ENCODE measurements around the gene FBXO4. TPM values are rescaled to one million over a fixed set of nuclear protein-coding genes. Genes with fewer than 3 reads are reported as not detected.

The FBXO4 gene
- total and polyA plus RNA-seq, 2 experiments from 2014 or later, result 10.3 to 15.3 TPM

DNA sequence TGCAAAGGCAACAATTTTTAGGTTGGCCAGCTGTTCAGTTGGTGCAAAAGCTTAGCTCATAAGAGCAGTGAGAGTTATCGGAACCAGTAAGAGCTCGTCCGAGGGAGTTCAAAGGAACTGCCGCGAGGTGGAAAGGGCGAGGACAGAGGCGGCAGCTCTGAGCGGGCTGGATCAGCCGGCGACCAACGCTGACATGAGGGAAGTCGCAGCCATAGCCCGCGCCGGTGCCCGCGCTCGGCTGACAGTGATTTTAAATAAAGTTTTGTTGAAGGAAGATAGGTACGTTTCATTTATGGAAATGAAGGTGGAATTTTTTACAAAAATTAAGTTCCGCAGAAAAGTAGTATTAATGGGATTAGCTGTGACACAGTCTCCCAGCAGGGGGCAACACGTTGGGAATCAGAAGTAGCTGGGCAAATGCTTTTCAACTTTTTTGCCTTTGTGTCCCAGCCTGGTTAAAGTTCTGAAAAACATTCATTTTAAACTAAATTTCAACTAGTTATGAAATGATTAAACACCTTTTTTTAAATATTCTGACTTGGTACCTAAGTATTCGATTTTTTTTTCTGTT lies 43.2 kb downstream of the FBXO4 start:
- 93% methylated on average over 22 of the region's 22 CpGs for WGBS (ENCODE audit: low lambda C conversion rate, missing lambda C conversion rate)
- Histone ChIP-seq H3K79me2 (no peaks in the 10 kb centered on the region), H3K9me3 (ENCODE audit: low read depth) (no peaks in the 10 kb centered on the region), H3K36me3 (replicated peaks; ENCODE audit: insufficient read depth, low read depth) (no peaks in the 10 kb centered on the region), H2AFZ (no peak overlapping the region), H3K27ac (no peak overlapping the region), H4K20me1 (ENCODE audit: insufficient read depth, poor library complexity, severe bottlenecking) (no peaks in the 10 kb centered on the region), H3K27me3 (no peaks in the 10 kb centered on the region), H3K4me2 (no peak overlapping the region), H3K4me1 (ENCODE audit: insufficient read depth) (no peaks in the 10 kb centered on the region), H3K4me3 (no peak overlapping the region), H3K9me2 (replicated peaks; ENCODE audit: insufficient read depth) (no peaks in the 10 kb centered on the region)
- no peak for DNase-seq (ENCODE audit: low spot score)
- TF ChIP-seq EZH2phosphoT487 (IDR thresholded peaks at IDR 0.05; ENCODE audit: low read depth, severe bottlenecking, unreplicated experiment) (no peak), EZH2 (IDR thresholded peaks at IDR 0.05; ENCODE audit: borderline replicate concordance) (no peak)
- TF ChIP-seq, protein P1, sequence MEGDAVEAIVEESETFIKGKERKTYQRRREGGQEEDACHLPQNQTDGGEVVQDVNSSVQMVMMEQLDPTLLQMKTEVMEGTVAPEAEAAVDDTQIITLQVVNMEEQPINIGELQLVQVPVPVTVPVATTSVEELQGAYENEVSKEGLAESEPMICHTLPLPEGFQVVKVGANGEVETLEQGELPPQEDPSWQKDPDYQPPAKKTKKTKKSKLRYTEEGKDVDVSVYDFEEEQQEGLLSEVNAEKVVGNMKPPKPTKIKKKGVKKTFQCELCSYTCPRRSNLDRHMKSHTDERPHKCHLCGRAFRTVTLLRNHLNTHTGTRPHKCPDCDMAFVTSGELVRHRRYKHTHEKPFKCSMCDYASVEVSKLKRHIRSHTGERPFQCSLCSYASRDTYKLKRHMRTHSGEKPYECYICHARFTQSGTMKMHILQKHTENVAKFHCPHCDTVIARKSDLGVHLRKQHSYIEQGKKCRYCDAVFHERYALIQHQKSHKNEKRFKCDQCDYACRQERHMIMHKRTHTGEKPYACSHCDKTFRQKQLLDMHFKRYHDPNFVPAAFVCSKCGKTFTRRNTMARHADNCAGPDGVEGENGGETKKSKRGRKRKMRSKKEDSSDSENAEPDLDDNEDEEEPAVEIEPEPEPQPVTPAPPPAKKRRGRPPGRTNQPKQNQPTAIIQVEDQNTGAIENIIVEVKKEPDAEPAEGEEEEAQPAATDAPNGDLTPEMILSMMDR (IDR thresholded peaks at IDR 0.05; ENCODE audit: poor library complexity), result no peak

DNA sequence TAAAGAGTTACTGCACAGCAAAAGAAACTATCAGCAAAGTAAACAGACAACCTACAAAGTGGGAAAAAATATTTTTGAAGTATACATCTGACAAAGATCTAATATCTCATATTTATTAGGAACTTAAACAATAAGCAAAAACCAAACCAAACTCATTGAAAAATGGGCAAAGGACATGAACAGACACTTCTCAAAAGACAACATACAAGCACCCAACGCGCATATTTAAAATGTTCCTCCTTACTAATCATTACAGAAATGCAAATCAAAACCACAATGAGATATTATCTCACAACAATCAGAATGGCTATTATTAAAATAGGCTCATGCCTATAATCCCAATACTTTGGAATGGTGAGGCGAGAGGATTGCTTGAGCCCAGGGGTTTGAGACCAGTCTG lies 48.0 kb downstream of the FBXO4 start:
- Histone ChIP-seq H3K36me3 (replicated peaks; ENCODE audit: insufficient read depth, low read depth) (no peaks in the 10 kb centered on the region), H3K4me1 (ENCODE audit: insufficient read depth) (no peaks in the 10 kb centered on the region), H4K20me1 (ENCODE audit: insufficient read depth, poor library complexity, severe bottlenecking) (no peaks in the 10 kb centered on the region), H3K27me3 (no peaks in the 10 kb centered on the region), H3K4me2 (no peak overlapping the region), H3K27ac (no peak overlapping the region), H3K4me3 (no peak overlapping the region), H2AFZ (no peak overlapping the region), H3K79me2 (no peaks in the 10 kb centered on the region), H3K9me3 (ENCODE audit: low read depth) (no peaks in the 10 kb centered on the region), H3K9me2 (replicated peaks; ENCODE audit: insufficient read depth) (no peaks in the 10 kb centered on the region)
- WGBS (ENCODE audit: low lambda C conversion rate, missing lambda C conversion rate), result 97% methylated on average over 3 of the region's 3 CpGs
- no peak for TF ChIP-seq EZH2 (IDR thresholded peaks at IDR 0.05; ENCODE audit: borderline replicate concordance)
- TF ChIP-seq, protein P1 (IDR thresholded peaks at IDR 0.05; ENCODE audit: poor library complexity), result no peak
- TF ChIP-seq EZH2phosphoT487 (IDR thresholded peaks at IDR 0.05; ENCODE audit: low read depth, severe bottlenecking, unreplicated experiment), result no peak
- no peak for DNase-seq (ENCODE audit: low spot score)

DNA sequence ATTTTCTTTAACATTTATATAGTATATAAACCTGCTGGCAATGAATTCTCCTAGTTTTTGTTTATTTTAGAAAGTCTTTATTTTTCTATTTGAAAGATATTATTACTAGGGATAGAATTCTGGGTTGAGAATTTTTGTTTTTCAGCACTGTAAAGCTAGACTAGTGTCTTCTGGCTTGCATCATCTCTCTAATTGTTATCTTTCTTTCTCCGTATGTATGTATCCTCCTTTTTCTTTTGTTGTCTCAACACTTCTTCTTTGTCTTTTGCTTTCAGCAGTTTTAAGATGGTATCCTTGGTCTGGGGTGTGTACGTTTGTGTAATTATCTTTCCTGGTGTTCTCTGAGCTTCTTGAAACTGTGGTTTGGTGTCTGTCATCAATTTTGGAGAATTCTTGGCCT lies 48.8 kb downstream of the FBXO4 start:
- Histone ChIP-seq H3K27ac (no peak overlapping the region), H3K9me2 (replicated peaks; ENCODE audit: insufficient read depth) (no peaks in the 10 kb centered on the region), H3K4me2 (no peak overlapping the region), H3K79me2 (no peaks in the 10 kb centered on the region), H3K36me3 (replicated peaks; ENCODE audit: insufficient read depth, low read depth) (no peaks in the 10 kb centered on the region), H4K20me1 (ENCODE audit: insufficient read depth, poor library complexity, severe bottlenecking) (no peaks in the 10 kb centered on the region), H3K4me1 (ENCODE audit: insufficient read depth) (no peaks in the 10 kb centered on the region), H2AFZ (no peak overlapping the region), H3K27me3 (no peaks in the 10 kb centered on the region), H3K9me3 (ENCODE audit: low read depth) (no peaks in the 10 kb centered on the region), H3K4me3 (no peak overlapping the region)
- WGBS (ENCODE audit: low lambda C conversion rate, missing lambda C conversion rate), result 86% methylated on average over 2 of the region's 2 CpGs
- no peak for DNase-seq (ENCODE audit: low spot score)
- TF ChIP-seq EZH2 (IDR thresholded peaks at IDR 0.05; ENCODE audit: borderline replicate concordance), result no peak
- TF ChIP-seq, protein P1 (IDR thresholded peaks at IDR 0.05; ENCODE audit: poor library complexity), result no peak
- TF ChIP-seq EZH2phosphoT487 (IDR thresholded peaks at IDR 0.05; ENCODE audit: low read depth, severe bottlenecking, unreplicated experiment), result no peak
